WERI-Rb-1 (cell line): ENCODE measurements around the gene ZDHHC5.

Experiments
- DNase-seq: peaks from one replicate; pipeline ENCODE4 v3.0.0-alpha.2; 2020
- H3K27ac ChIP-seq: fragments of 250-450 bp; sonication (Bioruptor Pico); 2 replicates; pipeline ENCODE4 v1.5.1; 2020; ENCODE audit warnings: mild to moderate bottlenecking, moderate library complexity
- H3K27me3 ChIP-seq: fragments of 250-450 bp; sonication (Bioruptor Pico); 2 replicates; pipeline ENCODE4 v1.5.1; 2021; ENCODE audit warnings: mild to moderate bottlenecking, low read depth, moderate library complexity; ENCODE audit not compliant: insufficient read depth, severe bottlenecking
- H3K36me3 ChIP-seq: fragments of 250-450 bp; sonication (Bioruptor Pico); 2 replicates; pipeline ENCODE4 v1.5.1; 2020; ENCODE audit warnings: mild to moderate bottlenecking, moderate library complexity
- H3K4me3 ChIP-seq: 2 replicates; pipeline ENCODE4 v1.5.1; 2011; ENCODE audit warnings: low read depth, mild to moderate bottlenecking, control low read depth, low read length
- H3K9me3 ChIP-seq: fragments of 250-450 bp; sonication (Bioruptor Pico); 2 replicates; pipeline ENCODE4 v1.5.1; 2021; ENCODE audit warnings: mild to moderate bottlenecking, moderate library complexity; ENCODE audit not compliant: severe bottlenecking
- TF ChIP-seq, protein P1 (sequence below): IDR thresholded peaks from 2 replicates; pipeline ENCODE4 v1.5.1; 2011; ENCODE audit warnings: low read depth, mild to moderate bottlenecking, control low read depth, inconsistent platforms, low read length

ZDHHC5 gene

DNA sequence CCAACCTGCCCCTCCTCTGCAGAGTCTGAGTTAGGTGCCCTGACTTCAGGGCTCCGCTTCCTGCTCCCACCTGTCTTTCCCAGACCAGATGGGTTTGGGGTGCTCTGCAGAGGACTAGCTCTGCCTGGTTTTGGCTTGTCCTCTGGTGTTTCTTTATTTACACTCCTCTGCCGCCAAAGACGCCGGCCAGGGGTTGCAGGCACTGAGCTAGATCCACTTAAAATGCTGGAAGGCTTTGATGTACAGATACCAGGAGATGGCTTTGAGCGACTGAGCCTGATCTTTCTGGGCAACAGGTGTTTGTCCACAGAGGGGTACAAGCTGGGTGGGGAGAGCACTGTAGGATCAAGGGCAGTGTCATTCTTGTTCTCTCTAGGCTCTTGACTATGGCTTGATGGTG is 77.3 kb downstream of the ZDHHC5 start:
- Histone ChIP-seq H3K27ac (no peak overlapping the region), H3K9me3 (no peaks in the 10 kb centered on the region), H3K36me3 (peaks cover 50% of the 10 kb centered on the region), H3K27me3 (no peaks in the 10 kb centered on the region), H3K4me3 (no peak overlapping the region)
- DNase-seq: no peak
- TF ChIP-seq, protein P1, sequence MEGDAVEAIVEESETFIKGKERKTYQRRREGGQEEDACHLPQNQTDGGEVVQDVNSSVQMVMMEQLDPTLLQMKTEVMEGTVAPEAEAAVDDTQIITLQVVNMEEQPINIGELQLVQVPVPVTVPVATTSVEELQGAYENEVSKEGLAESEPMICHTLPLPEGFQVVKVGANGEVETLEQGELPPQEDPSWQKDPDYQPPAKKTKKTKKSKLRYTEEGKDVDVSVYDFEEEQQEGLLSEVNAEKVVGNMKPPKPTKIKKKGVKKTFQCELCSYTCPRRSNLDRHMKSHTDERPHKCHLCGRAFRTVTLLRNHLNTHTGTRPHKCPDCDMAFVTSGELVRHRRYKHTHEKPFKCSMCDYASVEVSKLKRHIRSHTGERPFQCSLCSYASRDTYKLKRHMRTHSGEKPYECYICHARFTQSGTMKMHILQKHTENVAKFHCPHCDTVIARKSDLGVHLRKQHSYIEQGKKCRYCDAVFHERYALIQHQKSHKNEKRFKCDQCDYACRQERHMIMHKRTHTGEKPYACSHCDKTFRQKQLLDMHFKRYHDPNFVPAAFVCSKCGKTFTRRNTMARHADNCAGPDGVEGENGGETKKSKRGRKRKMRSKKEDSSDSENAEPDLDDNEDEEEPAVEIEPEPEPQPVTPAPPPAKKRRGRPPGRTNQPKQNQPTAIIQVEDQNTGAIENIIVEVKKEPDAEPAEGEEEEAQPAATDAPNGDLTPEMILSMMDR: no peak

DNA sequence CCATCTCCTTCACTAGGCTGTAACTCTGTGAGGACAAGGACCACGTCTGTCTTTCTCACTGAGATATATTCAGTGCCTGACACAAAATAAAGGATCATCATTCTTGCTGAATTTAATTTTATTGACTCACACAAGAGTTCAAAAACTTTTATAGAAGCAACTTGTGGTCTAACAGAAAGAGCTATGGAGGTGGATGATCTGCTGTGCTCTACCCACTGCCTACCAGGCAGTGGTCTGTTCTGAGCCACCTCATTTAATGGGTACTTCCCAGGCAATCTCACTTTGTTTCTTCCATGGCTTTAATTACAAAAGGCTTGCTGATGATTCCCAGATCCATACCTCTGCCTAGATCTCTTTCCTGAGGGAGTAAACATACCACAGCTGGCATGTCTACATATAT is 79.0 kb downstream of the ZDHHC5 start:
- Histone ChIP-seq H3K27me3 (no peaks in the 10 kb centered on the region), H3K4me3 (no peak overlapping the region), H3K27ac (no peak overlapping the region), H3K36me3 (peaks cover 40% of the 10 kb centered on the region), H3K9me3 (no peaks in the 10 kb centered on the region)
- no peak for DNase-seq
- TF ChIP-seq, protein P1: no peak
